Endothelial cell of hepatic sinusoid (primary cell): ENCODE measurements around the gene TMEM215.

ENCODE experiments used
- in situ Hi-C: cut with HindIII; loops from 2 replicates; pipeline ENCODE4 v1.10.0; 2017; ENCODE audit warnings: low sequenced_read_pairs

Gene TMEM215

DNA sequence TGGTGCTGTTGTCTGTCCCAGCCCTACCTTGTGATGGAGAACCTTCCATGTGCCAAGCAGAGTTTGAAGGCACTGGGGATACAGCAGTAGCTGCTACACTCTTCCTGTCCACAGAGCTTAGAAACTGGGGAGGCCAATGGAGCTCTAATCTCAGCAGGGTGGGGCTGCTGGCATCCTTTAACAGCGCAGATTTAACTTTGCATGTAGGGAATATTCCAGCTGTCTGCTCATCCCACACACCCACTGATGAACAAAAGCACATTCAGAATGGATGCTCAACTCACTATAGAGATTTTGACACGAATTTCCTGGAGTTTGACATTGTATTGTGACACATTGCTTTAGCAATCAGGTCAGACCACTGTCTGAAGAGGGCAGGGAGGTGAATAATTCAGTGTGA is 49.0 kb downstream of the TMEM215 start:
- in situ Hi-C loops, result no loop called here
